ENCODE measurements around the gene HOXA2.

Gene HOXA2

DNA sequence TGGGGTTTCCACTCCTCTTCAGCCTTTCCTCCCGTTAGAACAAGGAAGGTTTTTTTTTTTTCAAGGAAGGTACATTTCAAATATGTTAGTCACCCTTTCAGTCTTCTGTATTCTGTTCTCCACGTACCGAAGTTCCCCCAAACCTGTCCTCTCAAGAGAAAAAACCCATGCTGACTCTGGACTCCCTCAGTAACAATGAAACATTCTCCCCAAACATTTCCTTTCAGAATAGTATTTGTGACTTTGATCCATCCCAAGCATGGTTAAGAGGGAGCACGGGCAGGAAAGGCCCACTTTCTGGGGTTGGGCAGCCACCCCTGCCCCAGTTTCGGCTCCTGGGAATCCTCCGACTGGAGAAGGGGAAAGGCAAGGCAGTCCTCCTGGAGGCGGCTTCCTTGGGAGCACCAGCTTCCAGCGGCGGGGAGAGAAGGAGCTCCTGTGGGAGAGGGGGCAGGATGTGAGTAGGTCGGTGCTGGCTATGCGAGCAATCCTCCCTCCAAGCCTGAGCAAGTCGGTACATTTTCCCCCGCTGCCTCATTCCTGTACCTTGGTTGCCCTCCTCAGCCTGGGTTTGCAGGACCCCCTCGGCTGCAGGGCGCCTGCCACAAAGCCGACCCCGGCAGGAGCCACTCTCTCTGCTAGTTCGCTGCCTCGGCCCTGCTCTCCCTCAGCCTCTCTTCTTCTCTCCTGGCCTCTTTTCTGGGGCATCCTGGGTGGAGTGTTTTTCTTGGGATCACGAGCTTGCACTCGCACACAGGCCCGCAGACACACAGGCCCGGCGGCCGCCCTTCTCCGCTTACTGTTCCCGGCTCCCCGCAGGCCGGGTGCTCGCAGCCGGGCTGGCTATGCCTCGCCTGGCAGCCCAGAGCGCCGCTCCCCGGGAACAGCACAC, 4.6 kb downstream of the HOXA2 start:
- DNase-seq, result no peak

DNA sequence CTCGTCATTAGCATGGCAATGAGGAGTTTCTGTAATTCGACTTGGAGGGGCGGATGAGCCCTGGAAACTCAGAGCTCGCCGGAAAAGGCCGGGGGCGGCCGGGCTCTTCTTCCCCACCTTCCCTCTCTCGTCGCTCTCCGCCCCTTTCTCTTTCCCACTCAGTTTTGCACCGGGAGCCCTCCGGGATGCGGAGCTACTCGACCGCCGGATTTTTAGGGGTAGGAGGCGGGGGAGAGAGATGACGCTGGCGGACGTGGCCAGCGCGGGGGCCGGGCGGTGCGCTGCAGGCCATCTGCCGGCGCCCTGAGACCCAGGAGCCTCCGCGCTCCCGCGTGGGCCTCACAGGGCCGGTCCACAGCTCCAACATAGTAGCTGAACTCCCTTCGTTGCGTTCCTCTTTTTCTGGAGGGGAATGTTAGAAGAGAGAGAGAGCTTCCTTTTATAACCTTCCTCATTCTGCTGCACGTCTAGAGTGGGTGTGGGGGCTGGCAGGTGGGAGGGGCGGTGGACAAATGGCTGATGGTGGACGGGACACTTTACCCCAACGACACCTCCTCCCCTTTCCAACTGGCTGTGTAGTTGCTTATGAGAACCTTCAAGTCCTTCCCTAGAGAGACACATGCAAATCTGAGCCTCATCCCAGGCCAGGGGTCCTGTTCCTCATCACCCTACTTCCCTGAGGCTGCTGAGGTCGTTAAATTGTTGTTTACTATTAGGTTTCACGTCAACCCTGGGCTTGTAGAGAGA, 5.5 kb downstream of the HOXA2 start:
- DNase-seq, result peak; percentile 28

DNA sequence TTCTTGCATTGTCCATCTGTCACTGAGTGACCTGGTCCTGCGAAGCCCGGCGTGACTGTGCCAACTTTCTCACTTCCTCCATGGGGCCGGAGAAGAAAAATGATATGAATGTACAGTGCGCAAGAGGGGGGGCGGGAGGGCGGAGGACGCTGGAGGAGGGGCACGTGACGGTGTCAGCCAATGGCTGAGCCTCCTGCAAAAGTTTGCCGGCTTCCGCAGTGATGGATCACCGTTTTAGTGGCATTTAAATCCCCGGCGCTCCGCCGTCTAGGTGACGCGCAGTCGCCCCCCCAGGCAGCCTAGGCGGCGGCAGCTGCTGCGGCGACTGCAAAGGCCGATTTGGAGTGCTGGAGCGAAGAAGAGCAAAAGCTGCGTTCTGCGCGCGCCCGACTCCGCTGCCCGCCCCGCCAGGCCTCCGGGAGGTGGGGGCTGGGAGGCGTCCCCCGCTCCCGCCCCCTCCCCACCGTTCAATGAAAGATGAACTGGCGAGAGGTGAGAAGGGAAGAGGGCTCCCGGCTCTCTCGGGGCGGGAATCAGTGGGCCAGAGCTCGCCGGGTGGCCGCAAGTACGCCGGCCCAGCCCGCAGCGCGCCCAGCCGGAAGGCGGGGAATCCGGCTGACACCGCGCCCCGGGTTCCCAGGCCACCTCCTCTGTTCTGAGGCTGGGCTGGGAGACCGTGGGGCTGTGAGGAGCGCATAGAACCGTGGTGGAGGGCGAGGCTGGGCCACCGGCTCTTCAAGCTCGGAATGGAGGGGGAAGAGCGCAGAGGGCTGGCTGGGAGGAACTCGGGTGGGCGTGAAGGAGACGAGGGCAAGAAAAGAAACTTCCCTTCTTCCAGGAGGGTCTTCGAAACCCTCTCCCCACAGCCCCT, 6.4 kb downstream of the HOXA2 start, which contains the start of gene HOXA1:
Gene HOXA1 (minus strand): TSS at position 104 of the 871 bp plus-strand sequence. CDS start 88 bp downstream, at position 16.
- peak; percentile 66 for DNase-seq

DNA sequence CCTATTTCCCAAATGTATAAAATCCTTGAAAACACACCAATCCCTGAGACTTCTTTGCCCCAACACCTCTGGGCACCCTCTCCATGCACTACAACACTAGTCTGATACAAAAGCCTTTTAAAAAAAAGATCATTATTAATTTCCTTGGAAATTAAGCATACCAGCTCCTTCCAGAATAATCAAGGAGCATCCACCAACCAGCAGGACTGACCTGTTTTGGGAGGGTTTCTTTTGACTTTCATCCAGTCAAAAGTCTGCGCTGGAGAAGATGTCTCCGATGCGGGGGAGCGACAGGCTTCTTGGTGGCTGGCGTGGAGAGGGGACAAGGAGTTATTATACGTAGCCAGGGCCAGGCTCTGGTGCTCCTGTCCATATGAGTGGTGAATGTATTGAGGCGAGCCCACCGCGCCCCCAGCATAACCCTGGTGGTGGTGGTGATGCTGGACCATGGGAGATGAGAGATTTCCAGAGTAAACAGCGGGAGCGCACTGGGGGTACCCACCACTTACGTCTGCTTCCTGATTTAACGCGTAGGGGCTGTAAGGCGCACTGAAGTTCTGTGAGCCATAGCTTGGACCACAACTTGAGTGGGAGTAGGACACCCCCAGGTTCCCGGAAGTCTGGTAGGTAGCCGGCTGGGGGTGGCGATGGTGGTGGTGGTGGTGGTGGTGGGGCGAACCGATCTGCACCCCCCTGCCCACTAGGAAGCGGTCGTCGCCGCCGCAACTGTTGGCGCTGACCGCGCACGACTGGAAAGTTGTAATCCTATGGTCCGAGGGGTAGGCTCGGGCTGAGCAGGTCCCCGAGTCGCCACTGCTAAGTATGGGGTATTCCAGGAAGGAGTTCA, 7.2 kb downstream of the HOXA2 start:
- DNase-seq, result no peak

DNA sequence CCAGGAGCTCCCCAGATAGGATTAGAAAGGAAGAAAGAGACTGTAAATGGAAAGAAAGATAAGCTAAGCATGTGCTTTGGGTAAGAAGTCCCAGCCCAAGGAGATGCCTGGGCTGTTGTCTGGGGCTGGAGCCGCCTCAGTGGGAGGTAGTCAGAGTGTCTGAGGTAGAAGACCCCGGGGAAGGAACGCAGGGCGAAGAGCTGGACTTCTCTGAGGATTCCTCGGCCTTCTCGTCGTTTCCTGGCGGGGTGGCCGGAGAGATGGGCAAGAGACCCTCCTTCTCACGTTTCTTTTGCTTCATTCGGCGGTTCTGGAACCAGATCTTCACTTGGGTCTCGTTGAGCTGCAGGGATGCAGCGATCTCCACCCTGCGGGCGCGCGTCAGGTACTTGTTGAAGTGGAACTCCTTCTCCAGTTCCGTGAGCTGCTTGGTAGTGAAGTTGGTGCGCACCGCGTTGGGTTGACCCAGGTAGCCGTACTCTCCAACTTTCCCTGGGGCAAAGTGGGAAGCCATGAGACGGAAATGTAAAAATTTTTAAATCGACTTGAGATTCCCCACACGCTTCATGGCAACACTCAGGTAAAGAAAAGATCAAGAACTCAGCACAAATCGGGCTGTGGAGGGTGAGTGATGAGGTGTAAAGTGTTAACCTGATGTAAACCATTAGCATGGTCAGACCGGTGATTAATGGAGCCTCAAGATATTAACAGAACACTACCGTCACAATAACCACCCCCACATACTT, 8.0 kb downstream of the HOXA2 start:
- DNase-seq, result no peak

DNA sequence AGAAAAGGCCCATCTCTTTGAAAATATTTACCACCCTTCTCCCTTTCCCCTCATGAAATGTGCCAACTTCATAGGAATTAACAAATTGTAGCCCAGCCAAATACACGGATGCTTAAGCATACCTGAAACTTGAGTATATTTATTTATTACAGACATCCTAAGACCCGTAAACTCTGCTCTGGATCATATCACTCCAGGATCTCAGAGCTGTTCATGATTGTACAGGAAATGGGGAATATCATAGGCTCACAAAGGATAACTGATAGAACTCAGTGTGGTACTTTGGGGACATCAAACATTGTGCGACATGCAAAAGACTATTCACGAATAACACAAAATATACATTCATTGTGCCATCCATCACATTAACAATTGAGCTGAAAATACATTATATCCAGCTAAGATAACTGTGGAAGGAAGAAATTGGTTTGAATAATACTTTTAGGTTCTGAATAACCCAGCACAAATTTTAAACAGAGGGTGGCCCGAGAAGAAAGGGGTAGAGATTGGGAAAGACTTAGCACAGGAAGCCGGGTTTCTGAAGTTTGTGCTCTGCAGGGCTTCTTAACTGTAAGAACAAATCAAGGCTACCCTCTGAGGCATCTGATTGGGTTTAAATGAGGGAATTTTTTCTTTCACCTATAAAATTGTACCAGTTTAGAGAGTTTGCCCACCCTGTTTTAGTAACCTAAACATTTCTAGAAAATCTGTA, 9.1 kb downstream of the HOXA2 start:
- DNase-seq, result no peak

DNA sequence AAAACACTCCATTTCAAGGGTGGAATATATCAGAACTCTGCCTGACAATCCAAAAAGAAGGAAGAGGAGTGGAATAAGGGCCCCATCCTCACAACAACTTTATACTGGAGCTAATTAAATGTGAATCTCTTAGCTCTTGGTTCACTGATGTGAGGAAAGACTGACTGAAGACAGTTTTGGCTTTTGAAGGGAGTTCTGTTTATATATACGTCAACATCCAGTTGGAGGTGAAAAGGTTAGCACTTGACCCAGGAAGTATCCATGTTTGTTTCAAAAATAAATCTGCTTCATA, 9.7 kb downstream of the HOXA2 start:
- no peak for DNase-seq

DNA sequence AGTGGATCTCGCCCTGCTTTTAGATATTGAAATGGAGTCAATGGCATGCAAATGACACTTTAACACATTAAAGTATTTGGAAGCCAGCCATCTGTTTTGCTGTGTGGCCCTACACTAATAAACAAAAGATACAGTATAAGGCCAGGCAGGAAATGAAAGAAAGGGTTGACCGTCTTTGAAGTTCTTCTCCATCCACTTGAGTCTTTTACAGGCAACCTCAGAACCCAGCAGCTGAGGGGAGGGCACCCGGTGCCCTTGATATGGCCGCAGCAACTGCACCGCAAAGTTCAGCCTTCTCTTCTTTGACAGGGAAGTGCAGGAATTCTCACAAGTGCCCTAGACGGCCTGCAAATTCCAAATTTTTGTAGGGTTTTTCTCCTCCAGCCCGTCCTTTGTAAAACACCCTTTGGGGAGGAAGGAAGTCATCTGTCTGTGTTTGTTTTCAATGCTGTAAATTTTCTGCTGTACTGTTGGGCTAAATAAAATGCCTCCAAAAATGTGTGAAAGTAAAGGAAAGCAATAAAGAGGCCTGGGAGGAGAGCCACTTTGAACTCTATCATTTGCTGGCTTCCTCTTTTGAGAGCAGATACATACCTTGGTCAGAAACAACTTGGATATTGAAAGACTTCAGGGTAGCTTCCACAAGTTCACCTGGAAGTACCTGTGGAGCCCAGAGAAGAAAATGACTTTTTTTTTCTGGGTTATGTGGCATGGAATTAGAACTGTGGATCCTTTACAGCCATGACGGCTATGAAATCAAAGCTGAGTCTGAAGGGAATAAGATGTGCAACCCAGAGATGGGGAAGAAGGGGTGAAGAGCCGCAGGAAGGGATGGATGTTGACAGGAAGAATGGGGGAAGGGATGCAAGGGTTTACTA, 10.3 kb downstream of the HOXA2 start:
- DNase-seq, result no peak

DNA sequence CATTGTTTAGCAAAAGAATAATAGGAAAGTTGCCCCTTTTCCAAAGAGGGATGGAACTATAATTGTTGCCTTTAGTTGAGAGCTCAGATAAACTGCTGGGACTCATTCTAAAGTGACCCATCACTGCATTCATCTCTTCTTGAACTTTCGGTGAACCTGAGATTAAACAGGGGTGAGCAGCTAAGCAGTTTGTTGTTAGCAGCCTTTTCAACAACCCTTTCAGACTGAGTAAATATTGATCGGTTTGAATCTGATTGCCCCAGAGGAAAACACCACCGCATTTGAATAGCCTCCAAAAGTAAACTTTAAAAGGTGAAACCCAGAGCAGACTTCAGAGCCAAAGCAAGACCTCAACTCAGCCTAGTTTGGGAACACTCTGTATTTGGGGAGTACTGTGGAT, 11.4 kb downstream of the HOXA2 start:
- no peak for DNase-seq

DNA sequence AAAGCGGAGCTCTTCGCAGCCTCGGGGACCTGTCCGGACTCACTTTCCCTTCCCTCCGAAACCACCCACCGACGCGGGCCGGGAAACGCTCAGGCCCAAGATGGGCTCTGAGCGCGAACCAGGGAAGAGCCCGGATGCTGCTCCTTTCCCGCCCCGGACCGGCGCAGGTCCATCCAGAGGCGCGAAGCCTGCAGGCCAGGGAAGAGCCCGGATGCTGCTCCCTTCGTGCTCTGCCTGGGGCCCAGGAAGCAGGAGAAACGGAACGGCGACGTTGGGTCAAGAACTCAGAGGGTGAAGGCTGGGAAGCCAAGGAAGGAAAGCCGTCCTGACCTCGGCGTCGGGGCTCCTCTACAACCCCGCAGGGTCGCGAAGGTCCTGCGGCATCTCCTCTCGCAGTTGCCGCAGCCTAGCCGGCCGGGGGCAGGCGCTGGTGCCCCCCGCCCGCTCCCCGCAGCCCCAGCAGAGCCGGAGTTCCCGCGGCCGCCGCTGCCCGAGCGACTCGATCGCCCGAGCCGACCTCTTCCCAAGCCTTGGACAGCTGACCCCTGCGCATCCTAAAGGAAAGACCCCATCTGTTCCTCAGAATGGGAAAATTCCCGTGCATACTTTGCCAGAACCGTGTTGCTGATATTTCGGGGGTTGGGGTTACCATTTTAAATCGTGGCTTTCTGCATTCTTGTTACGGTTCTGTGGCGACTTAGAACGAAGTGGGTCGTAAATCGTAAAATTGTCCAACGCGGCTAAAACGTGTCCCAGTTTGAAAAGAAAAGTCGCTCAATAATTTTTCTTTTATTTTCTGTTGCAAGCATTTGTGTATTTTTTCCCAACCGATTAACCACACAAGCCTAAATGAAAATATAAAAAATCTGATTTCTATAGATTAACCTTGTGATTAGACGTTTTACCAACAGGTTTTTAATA, 14.2 kb downstream of the HOXA2 start:
- DNase-seq, result no peak

DNA sequence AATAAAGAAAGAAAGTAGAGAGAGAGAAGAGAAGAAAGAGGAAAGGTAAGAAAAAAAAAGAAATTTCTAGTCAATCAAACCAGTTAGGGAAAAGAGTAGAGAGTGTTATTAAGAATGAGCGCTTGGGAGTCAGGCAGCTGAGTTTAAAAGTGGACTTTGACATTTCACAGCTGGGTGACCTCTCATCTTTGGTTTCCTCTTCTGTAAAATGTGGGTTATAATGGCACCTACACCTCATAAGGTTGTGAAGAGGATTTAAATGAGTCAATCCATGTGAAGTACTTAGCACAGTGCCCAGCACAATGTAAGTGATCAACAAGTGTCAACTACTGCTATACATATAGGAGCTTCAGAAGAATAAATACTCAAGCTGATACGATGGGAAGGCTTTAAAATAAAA, 18.8 kb downstream of the HOXA2 start:
- DNase-seq, result no peak

DNA sequence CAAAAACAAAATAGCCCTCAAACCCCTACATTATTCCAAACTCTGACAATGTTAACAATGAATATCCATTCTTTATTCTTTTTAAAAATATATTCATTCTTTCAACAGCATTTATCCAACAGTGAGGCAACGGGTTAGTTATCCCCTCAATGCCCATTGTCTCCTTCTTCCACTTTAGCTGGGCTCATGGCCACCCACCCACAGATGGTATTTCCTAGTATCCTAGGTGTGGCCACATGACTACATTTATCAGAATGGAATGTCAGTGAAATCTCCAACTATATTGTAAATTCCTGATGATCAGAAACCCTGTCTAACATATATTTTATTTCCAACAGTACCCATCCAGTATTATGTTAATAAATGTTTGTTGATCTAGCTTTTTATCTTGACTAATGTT, 20.3 kb downstream of the HOXA2 start:
- DNase-seq, result no peak

DNA sequence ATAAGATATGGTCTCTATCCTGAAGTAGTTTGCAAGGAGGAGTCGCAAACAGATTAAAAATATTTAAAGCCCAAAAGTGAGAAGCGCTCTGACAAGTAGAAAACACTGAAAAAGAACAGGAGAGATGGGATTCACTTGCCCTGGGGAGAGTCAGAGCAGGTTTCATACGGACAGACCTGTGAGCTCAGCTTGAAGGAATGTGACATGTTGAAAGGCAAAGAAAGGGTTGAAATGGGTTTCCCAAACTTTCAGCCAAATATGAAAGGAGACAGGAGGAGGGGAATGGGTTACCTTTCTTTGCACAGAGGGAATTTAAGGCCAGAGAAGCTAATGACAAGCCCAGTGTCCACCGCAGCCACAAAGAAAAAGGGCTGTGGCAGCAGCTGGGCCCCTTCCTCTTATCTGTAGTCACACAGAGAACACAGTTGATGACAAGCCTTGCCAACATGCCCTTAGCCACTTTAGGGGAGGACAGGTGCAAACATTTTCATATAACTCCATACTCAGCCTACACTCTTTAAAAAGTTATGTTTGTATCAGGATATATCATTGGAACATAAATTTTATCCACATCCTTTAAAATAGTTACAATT, 21.5 kb downstream of the HOXA2 start:
- no peak for DNase-seq

DNA sequence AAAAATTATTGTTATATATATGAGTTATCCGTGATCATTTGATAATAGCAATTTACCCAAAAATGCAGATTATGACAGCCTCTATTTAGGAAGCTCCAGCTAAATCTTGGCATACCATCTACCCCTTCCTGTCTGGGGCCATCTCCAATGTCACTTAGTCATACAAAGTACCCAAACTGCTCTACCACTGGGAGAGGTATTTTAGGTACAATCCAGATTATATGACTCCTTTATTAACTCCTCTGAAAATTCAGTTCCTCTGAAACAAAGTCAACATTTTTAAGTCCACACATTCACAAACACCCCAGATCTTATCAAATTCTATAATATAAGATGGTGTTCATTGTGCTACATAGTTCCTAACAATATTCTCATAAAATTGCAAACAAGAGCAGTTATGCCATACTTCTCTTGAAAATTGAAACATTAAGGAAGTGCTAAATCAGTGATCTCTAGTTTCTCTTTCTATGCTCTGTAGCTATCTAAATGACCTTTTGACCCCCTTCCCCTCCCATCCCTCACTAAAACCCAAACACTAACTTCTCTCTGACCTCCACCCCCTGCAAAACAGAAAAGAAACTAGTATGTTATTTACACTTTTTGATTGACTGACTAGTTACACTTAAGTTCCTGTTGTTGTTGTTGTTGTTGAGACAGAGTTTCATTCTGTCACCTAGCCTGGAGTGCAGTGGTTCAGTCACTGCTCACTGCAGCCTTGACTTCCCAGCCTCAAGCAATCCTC, 23.1 kb downstream of the HOXA2 start:
- DNase-seq, result no peak

DNA sequence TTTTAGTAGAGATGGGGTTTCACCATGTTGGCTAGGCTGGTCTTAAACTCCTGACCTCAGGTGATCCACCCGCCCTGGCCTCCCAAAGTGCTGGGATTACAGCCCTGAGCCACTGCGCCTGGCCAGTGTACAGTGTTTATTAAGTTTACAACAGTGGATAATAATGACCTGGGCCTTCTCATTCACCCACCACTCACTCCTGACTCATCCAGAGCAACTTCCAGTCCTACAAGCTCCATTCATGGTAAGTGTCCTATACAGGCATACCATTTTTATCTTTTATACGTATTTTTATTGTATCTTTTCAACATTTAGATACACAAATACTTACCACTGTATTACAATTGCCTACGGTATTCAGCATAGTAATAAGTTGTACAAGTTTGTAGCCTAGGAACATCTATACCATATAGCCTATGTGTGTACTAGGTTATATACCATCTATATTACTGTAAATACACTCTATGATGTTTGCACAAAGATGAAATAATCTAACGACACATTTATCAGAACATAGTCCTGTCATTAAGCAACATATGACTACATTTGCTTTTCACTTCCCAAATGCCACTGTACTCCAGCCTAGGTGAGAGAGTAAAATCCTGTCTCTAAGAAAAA, 23.8 kb downstream of the HOXA2 start:
- DNase-seq, result no peak

DNA sequence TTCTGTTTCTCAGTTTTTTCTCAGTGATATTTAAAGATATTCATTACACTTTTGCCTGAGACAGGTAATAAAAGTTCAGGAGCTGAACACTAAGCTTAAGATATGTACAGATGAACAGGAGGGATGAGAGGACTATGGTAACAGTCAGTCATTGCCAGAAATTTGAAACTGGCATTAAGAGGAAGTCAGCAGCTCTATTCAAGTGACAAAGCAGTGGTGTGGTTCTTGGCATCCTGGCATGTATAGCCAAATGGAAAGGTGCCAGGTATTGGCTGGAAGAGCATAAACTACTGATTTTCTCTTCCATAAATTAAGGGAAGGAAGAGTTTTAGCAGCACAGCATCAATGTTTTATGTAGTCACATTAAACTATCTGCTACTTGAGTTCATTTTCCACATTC, 29.4 kb downstream of the HOXA2 start:
- no peak for DNase-seq

Measured in NCI-H1694 treated with DMSO at 0.1 percent for 48 hours (cell line).